Transverse colon (tissue), 4 donors: ENCODE measurements around the gene AP1M1. TPM values are rescaled to one million over a fixed set of nuclear protein-coding genes. Genes with fewer than 3 reads are reported as not detected.

Experiments
- DNase-seq: peaks from one replicate; pipeline ENCODE4 v3.0.0-alpha.2; 2019
- H3K27ac ChIP-seq, 4 donors: fragments of 200-600 bp; sonication (generic); 2 replicates each; pipeline ENCODE4 v1.5.1; 2016 to 2018; ENCODE audit warnings: inconsistent platforms in 4 of 4
- H3K27me3 ChIP-seq: fragments of 200-600 bp; sonication (generic); 2 replicates; pipeline ENCODE4 v1.5.1; 2017; ENCODE audit warnings: inconsistent platforms
- H3K36me3 ChIP-seq, 4 donors: fragments of 200-600 bp; sonication (generic); 2 replicates each; pipeline ENCODE4 v1.5.1; 2017 to 2019; ENCODE audit warnings: inconsistent platforms in 4 of 4
- H3K4me1 ChIP-seq, 4 donors: fragments of 200-600 bp; sonication (generic); 2 replicates each; pipeline ENCODE4 v1.5.1; 2017 to 2020; ENCODE audit warnings: inconsistent platforms in 4 of 4
- H3K4me3 ChIP-seq, 4 donors: fragments of 200-600 bp; sonication (generic); 1 replicate in 1 of 4; 2 replicates in 3 of 4; pipeline versions ENCODE4 v1.5.1 to v1.6.1; 2017 to 2019; ENCODE audit warnings: inconsistent platforms in 4 of 4
- H3K9me3 ChIP-seq, 2 donors: fragments of 200-600 bp; sonication (generic); 2 replicates each; pipeline ENCODE4 v1.5.1; 2017 to 2019; ENCODE audit warnings: inconsistent platforms in 2 of 2
- EP300 ChIP-seq: sonication (generic); formaldehyde crosslinking; IDR thresholded peaks from one replicate; pipeline ENCODE4 v1.6.1; 2017; ENCODE audit warnings: antibody characterized with exemption, low read depth
- POLR2A ChIP-seq: fragments of 450-650 bp; IDR thresholded peaks from one replicate; pipeline ENCODE4 v1.6.1; 2016; ENCODE audit warnings: antibody characterized with exemption, mild to moderate bottlenecking, moderate library complexity
- POLR2AphosphoS5 ChIP-seq, 3 donors: sonication (generic); formaldehyde crosslinking; IDR thresholded peaks; one replicate each; pipeline ENCODE4 v1.6.1; 2016; ENCODE audit warnings: antibody characterized with exemption in 3 of 3
- WGBS, 2 donors: methylation state at CpG; one replicate each; pipeline ENCODE4 v1.1.5; 2018; ENCODE audit warnings: low coverage in 1 of 2; 5-methylcytosine and 5-hydroxymethylcytosine counted together
- in situ Hi-C, 4 donors: fragments of 200-750 bp; cut with MboI; loops; one replicate each; pipeline versions ENCODE4 v1.15.0 to v1.15.1; 2017; ENCODE audit warnings: low sequenced_read_pairs in 3 of 4, low pct_ligation_motif_present in 1 of 4, low pct_unique_long_range_greater_than_20kb in 1 of 4
- intact Hi-C: fragments of 100-400 bp; cut with DNase I; formaldehyde crosslinking; loops from one replicate; pipeline ENCODE4 v1.15.1; 2023; ENCODE audit warnings: low total_unique reads
- total RNA-seq, 4 donors: library from RNA; depleted of rRNA; stranded (reverse); fragments of >200 nt; gene quantifications; one replicate each; pipeline ENCODE4 v1.1.0, GENCODE V29; 2016
- TF ChIP-seq, protein P1 (sequence below), 5 experiments: fragments of 200-600 bp in 3 of 5; fragments of 450-650 bp in 2 of 5; sonication (generic) in 3 of 5; IDR thresholded peaks; 1 replicate in 2 of 5; 2 replicates in 3 of 5; pipeline ENCODE4 v1.5.1; 2016 to 2017; ENCODE audit warnings: antibody characterized with exemption in 5 of 5, inconsistent platforms in 3 of 5, mild to moderate bottlenecking in 2 of 5, moderate library complexity in 1 of 5

The AP1M1 gene
- total RNA-seq, 4 donors from 2014 or later = 15.1 to 41.8 (median 35.0) TPM

GRCh38 chr19:16160445-16160942, 37.2 kb upstream of the AP1M1 start:
- WGBS, 2 donors = 52% methylated on average over 6 of the region's 6 CpGs; no CpG with 5 or more reads in 1 of the 2 donors
- in situ Hi-C loops = no loop called here

DNA sequence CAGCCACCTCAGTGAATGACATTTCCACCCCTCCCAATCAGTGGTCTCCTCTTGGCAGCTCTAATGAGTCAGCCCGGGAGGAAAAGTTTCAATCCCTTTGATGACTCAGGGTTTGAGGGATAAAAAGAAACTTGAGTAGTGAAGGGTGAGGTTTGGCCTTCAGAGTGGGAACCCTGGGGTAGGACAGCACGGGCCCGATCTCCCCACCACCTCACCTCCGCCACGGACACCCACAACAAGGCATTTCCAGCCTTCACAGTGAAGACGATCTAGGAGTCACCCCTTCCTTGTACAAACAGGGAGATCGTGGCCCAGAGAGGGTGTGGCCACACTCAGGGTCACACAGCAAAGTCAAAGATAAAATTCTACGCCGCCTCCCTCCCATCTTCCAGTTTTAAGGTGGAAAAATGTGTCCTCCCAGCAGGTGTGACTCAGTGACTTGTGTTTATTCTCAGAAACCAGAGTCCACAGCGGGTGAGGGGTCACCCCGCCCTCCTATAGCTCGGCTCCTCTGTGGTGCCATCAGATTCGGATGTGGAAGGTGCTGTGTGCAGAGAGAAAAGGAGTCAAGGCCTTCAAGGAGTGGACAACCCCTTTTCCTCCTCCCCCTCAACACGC, 36.7 kb upstream of the AP1M1 start:
- in situ Hi-C loops = no loop called here
- intact Hi-C loops = no loop called here
- Histone ChIP-seq H3K27me3 (no peaks in the 10 kb centered on the region), H3K36me3 (no peaks in the 10 kb centered on the region), H3K27ac (no peak overlapping the region), H3K9me3 (no peaks in the 10 kb centered on the region), H3K4me3 (no peak overlapping the region), H3K4me1 (peaks cover 0 to 12% (median 0%) of the 10 kb centered on the region in 4 donors)
- DNase-seq = peak; percentile 47
- TF ChIP-seq EP300 (no peak), POLR2AphosphoS5 (IDR thresholded peaks at IDR 0.05) (no peak), POLR2A (no peak)
- TF ChIP-seq, protein P1, sequence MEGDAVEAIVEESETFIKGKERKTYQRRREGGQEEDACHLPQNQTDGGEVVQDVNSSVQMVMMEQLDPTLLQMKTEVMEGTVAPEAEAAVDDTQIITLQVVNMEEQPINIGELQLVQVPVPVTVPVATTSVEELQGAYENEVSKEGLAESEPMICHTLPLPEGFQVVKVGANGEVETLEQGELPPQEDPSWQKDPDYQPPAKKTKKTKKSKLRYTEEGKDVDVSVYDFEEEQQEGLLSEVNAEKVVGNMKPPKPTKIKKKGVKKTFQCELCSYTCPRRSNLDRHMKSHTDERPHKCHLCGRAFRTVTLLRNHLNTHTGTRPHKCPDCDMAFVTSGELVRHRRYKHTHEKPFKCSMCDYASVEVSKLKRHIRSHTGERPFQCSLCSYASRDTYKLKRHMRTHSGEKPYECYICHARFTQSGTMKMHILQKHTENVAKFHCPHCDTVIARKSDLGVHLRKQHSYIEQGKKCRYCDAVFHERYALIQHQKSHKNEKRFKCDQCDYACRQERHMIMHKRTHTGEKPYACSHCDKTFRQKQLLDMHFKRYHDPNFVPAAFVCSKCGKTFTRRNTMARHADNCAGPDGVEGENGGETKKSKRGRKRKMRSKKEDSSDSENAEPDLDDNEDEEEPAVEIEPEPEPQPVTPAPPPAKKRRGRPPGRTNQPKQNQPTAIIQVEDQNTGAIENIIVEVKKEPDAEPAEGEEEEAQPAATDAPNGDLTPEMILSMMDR (IDR thresholded peaks at IDR 0.05) = no peak
- WGBS, 2 donors = 55% methylated on average over 14 of the region's 14 CpGs; no CpG with 5 or more reads in 1 of the 2 donors

More at GRCh38 chr19:16160445-16160942, 37.2 kb upstream of the AP1M1 start:
- Histone ChIP-seq H3K4me3 (no peak overlapping the region), H3K9me3 (no peaks in the 10 kb centered on the region), H3K36me3 (no peaks in the 10 kb centered on the region), H3K4me1 (peaks cover 0 to 12% (median 0%) of the 10 kb centered on the region in 4 donors), H3K27ac (no peak overlapping the region), H3K27me3 (no peaks in the 10 kb centered on the region)
- intact Hi-C loops = no loop called here
- TF ChIP-seq EP300 (no peak), POLR2AphosphoS5 (IDR thresholded peaks at IDR 0.05) (no peak), POLR2A (no peak)
- TF ChIP-seq, protein P1 (IDR thresholded peaks at IDR 0.05) = no peak
- no peak for DNase-seq

DNA sequence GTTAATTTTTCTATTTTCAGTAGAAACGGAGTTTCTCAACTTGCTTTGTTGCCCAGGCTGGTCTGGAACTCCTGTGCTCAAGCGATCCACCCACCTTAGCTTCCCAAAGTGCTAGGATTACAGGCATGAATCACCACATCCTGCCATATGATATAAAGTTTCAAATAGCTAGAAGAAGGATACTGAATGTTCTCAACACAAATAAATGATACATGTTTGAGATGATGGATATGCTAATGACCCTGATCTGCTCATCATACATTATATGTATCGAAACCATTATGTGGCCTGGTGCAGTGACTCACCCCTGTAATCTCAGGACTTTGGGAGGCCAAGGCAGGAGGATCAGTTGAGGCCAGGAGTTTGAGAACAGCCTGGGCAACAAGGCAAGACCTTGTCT, 35.9 kb upstream of the AP1M1 start:
- Histone ChIP-seq H3K4me3 (no peak overlapping the region), H3K9me3 (no peaks in the 10 kb centered on the region), H3K36me3 (no peaks in the 10 kb centered on the region), H3K27ac (no peak overlapping the region), H3K4me1 (peaks cover 0 to 12% (median 0%) of the 10 kb centered on the region in 4 donors), H3K27me3 (no peaks in the 10 kb centered on the region)
- intact Hi-C loops = no loop called here
- DNase-seq = no peak
- 65 to 72% methylated on average over 2 to 3 of the region's 3 CpGs for whole genome bisulfite sequencing, 2 donors
- TF ChIP-seq POLR2A = no peak
- no peak for TF ChIP-seq EP300
- no peak for TF ChIP-seq POLR2AphosphoS5 (IDR thresholded peaks at IDR 0.05)
- TF ChIP-seq, protein P1 (IDR thresholded peaks at IDR 0.05) = no peak
- in situ Hi-C loops = no loop called here

DNA sequence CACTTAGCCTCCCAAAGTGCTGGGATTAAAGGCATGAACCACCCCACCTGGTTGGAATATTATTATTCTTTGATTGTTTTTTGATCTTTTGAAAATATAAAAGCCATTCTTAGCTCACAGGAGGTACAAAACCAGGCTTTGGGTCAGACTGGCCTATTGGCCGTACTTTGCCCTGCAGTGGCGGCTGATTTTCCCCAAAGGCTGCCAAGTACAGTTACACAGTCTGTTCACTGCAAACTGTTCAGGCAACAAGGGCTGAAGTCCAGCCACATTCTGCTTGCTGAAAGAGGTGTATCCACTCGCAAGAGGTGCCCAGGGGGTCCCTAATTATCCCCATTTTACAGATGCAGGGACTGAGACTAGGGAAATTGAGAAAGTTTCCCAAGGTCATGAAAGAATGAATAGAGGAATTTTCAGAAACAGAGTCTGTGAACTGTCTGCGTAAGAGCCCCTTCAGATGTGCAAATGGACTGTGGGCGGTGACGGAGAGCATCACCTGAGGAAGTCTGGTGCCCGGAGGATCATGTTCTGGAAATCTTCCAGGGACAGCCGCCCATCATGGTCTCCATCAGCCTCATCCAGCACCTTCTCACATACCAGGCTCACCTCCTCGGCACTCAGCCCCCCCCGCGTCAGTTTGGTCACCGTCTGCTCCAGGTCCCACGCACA, 33.4 kb upstream of the AP1M1 start:
- 79% methylated on average over 13 of the region's 13 CpGs; no CpG with 5 or more reads in 1 of the 2 donors for WGBS, 2 donors
- peak; percentile 47 for DNase-seq
- in situ Hi-C loops = no loop called here
- TF ChIP-seq, protein P1 (IDR thresholded peaks at IDR 0.05) = no peak
- TF ChIP-seq EP300 (no peak), POLR2A (no peak), POLR2AphosphoS5 (IDR thresholded peaks at IDR 0.05) (no peak)
- Histone ChIP-seq H3K4me1 (peaks cover 0 to 12% (median 0%) of the 10 kb centered on the region in 4 donors), H3K27me3 (no peaks in the 10 kb centered on the region), H3K9me3 (no peaks in the 10 kb centered on the region), H3K27ac (peak overlapping the region in 1 of 4 donors; percentile 23), H3K4me3 (no peak overlapping the region), H3K36me3 (no peaks in the 10 kb centered on the region)
- intact Hi-C loops = no loop called here
